Measurements from ENCODE around the gene NTRK3. TPM values are rescaled to one million over a fixed set of nuclear protein-coding genes. Genes with fewer than 3 reads are reported as not detected.

The NTRK3 gene
- total RNA-seq, 1 donor from 2014 or later, result 3.5 TPM

GRCh38 chr15:88144921-88145653 lies 111.5 kb downstream of the NTRK3 start:
- intact Hi-C loops (cut with DNase I), result no loop called here
- Histone ChIP-seq H3K36me3 (no peaks in the 10 kb centered on the region), H3K9me3 (no peaks in the 10 kb centered on the region), H3K4me3 (no peak overlapping the region), H3K27me3 (ENCODE audit: low read depth) (no peaks in the 10 kb centered on the region), H3K27ac (no peak overlapping the region), H3K4me1 (no peaks in the 10 kb centered on the region)
- DNase-seq (no peak), ATAC-seq (no peak)
- no peak for TF ChIP-seq CTCF (IDR thresholded peaks at IDR 0.05)

- Histone ChIP-seq H3K9me3 (no peaks in the 10 kb centered on the region), H3K27me3 (ENCODE audit: low read depth) (no peaks in the 10 kb centered on the region), H3K4me1 (no peaks in the 10 kb centered on the region), H3K27ac (no peak overlapping the region), H3K36me3 (no peaks in the 10 kb centered on the region), H3K4me3 (no peak overlapping the region)
- DNase-seq (no peak), ATAC-seq (no peak)
- TF ChIP-seq CTCF (IDR thresholded peaks at IDR 0.05), result no peak
- intact Hi-C loops (cut with DNase I), result no loop called here
Observed at GRCh38 chr15:88142121-88142520, 114.4 kb downstream of the NTRK3 start.

- no peaks in the 10 kb centered on the region for H3K36me3 ChIP-seq
- intact Hi-C loops (cut with DNase I), result no loop called here
- no peak overlapping the region for H3K4me3 ChIP-seq
- TF ChIP-seq CTCF (IDR thresholded peaks at IDR 0.05), result no peak
- H3K9me3 ChIP-seq, result no peaks in the 10 kb centered on the region
- no peak overlapping the region for H3K27ac ChIP-seq
- ATAC-seq, result no peak
- no peak for DNase-seq
- H3K4me1 ChIP-seq, result no peaks in the 10 kb centered on the region
- H3K27me3 ChIP-seq (ENCODE audit: low read depth), result no peaks in the 10 kb centered on the region
Observed at GRCh38 chr15:88141269-88141889, 115.2 kb downstream of the NTRK3 start.

- Histone ChIP-seq H3K4me3 (no peak overlapping the region), H3K9me3 (no peaks in the 10 kb centered on the region), H3K4me1 (no peaks in the 10 kb centered on the region), H3K27ac (no peak overlapping the region), H3K36me3 (no peaks in the 10 kb centered on the region), H3K27me3 (ENCODE audit: low read depth) (no peaks in the 10 kb centered on the region)
- no peak for TF ChIP-seq CTCF (IDR thresholded peaks at IDR 0.05)
- no peak for DNase-seq
- no peak for ATAC-seq
- intact Hi-C loops (cut with DNase I), result no loop called here
Observed at GRCh38 chr15:88140398-88140797, 116.1 kb downstream of the NTRK3 start.

GRCh38 chr15:88139936-88140335 lies 116.6 kb downstream of the NTRK3 start:
- Histone ChIP-seq H3K36me3 (no peaks in the 10 kb centered on the region), H3K27me3 (ENCODE audit: low read depth) (no peaks in the 10 kb centered on the region), H3K9me3 (no peaks in the 10 kb centered on the region), H3K4me3 (no peak overlapping the region), H3K27ac (no peak overlapping the region), H3K4me1 (no peaks in the 10 kb centered on the region)
- TF ChIP-seq CTCF (IDR thresholded peaks at IDR 0.05), result no peak
- intact Hi-C loops (cut with DNase I), result no loop called here
- DNase-seq (no peak), ATAC-seq (no peak)

All from lower lobe of right lung (tissue), 2 donors.